Activated naive CD8-positive, alpha-beta T cell treated with anti-CD3 and anti-CD28 coated beads, Interleukin-2, amount 50 U/mL, for 24 hours (primary cell): ENCODE results near the gene CLCN4.
A peak's percentile ranks its signal among the peaks of the same experiment; 100 is the strongest.

Experiments
- ATAC-seq: fragments of 150-1000 bp; cut with Tn5 transposase; one replicate; pipeline ENCODE4 v1.10.0; 2021
- DNase-seq: peaks from one replicate; pipeline ENCODE4 v3.0.0; 2021
- H3K27ac Mint-ChIP-seq: one replicate; pipeline ENCODE4 v1.8.0; 2021; ENCODE audit warnings: mild to moderate bottlenecking, mixed read lengths
- H3K27me3 Mint-ChIP-seq: one replicate; pipeline ENCODE4 v1.8.0; 2021; ENCODE audit warnings: mixed read lengths
- H3K36me3 Mint-ChIP-seq: one replicate; pipeline ENCODE4 v1.8.0; 2021; ENCODE audit warnings: low read depth, mixed read lengths
- H3K4me1 Mint-ChIP-seq: one replicate; pipeline ENCODE4 v1.8.0; 2021; ENCODE audit warnings: mixed read lengths
- H3K4me3 Mint-ChIP-seq: one replicate; pipeline ENCODE4 v1.8.0; 2021; ENCODE audit warnings: mild to moderate bottlenecking, moderate library complexity, mixed read lengths
- H3K9me3 Mint-ChIP-seq: one replicate; pipeline ENCODE4 v1.8.0; 2021; ENCODE audit warnings: mixed read lengths

Gene CLCN4

GRCh38 chrX:10243106-10243505 is 86.3 kb downstream of the CLCN4 start:
- H3K36me3 Mint-ChIP-seq = no peaks in the 10 kb centered on the region
- H3K9me3 Mint-ChIP-seq = no peaks in the 10 kb centered on the region
- ATAC-seq = no peak
- no peaks in the 10 kb centered on the region for H3K27me3 Mint-ChIP-seq
- H3K4me1 Mint-ChIP-seq = no peaks in the 10 kb centered on the region
- no peak overlapping the region for H3K4me3 Mint-ChIP-seq
- no peak overlapping the region for H3K27ac Mint-ChIP-seq
- no peak for DNase-seq

- no peak overlapping the region for H3K4me3 Mint-ChIP-seq
- H3K27ac Mint-ChIP-seq = no peak overlapping the region
- H3K27me3 Mint-ChIP-seq = no peaks in the 10 kb centered on the region
- ATAC-seq (no peak), DNase-seq (no peak)
- no peaks in the 10 kb centered on the region for H3K36me3 Mint-ChIP-seq
- no peaks in the 10 kb centered on the region for H3K4me1 Mint-ChIP-seq
- no peaks in the 10 kb centered on the region for H3K9me3 Mint-ChIP-seq
Observed at GRCh38 chrX:10244915-10245622, 88.3 kb downstream of the CLCN4 start.

- DNase-seq (no peak), ATAC-seq (no peak)
- Mint-ChIP-seq H3K4me1 (no peaks in the 10 kb centered on the region), H3K9me3 (no peaks in the 10 kb centered on the region), H3K36me3 (no peaks in the 10 kb centered on the region), H3K27me3 (no peaks in the 10 kb centered on the region), H3K4me3 (no peak overlapping the region), H3K27ac (no peak overlapping the region)
Observed at GRCh38 chrX:10245886-10246285, 89.1 kb downstream of the CLCN4 start.

GRCh38 chrX:10246297-10246696 is 89.5 kb downstream of the CLCN4 start:
- Mint-ChIP-seq H3K4me3 (no peak overlapping the region), H3K27ac (no peak overlapping the region), H3K36me3 (no peaks in the 10 kb centered on the region), H3K27me3 (no peaks in the 10 kb centered on the region), H3K9me3 (no peaks in the 10 kb centered on the region), H3K4me1 (no peaks in the 10 kb centered on the region)
- ATAC-seq (no peak), DNase-seq (no peak)

GRCh38 chrX:10246846-10247245 is 90.1 kb downstream of the CLCN4 start:
- ATAC-seq = no peak
- DNase-seq = no peak
- Mint-ChIP-seq H3K4me1 (no peaks in the 10 kb centered on the region), H3K4me3 (no peak overlapping the region), H3K27me3 (no peaks in the 10 kb centered on the region), H3K36me3 (no peaks in the 10 kb centered on the region), H3K27ac (no peak overlapping the region), H3K9me3 (no peaks in the 10 kb centered on the region)

GRCh38 chrX:10254739-10255138 is 98.0 kb downstream of the CLCN4 start:
- Mint-ChIP-seq H3K27ac (no peak overlapping the region), H3K27me3 (no peaks in the 10 kb centered on the region), H3K4me3 (no peak overlapping the region), H3K36me3 (no peaks in the 10 kb centered on the region), H3K4me1 (no peaks in the 10 kb centered on the region), H3K9me3 (no peaks in the 10 kb centered on the region)
- ATAC-seq (no peak), DNase-seq (no peak)

GRCh38 chrX:10259716-10260115 is 102.9 kb downstream of the CLCN4 start:
- H3K36me3 Mint-ChIP-seq = no peaks in the 10 kb centered on the region
- H3K9me3 Mint-ChIP-seq = no peaks in the 10 kb centered on the region
- no peak overlapping the region for H3K27ac Mint-ChIP-seq
- ATAC-seq (no peak), DNase-seq (no peak)
- H3K4me1 Mint-ChIP-seq = no peaks in the 10 kb centered on the region
- no peaks in the 10 kb centered on the region for H3K27me3 Mint-ChIP-seq
- H3K4me3 Mint-ChIP-seq = no peak overlapping the region

GRCh38 chrX:10265775-10266174 is 109.0 kb downstream of the CLCN4 start:
- Mint-ChIP-seq H3K27ac (no peak overlapping the region), H3K9me3 (no peaks in the 10 kb centered on the region), H3K27me3 (no peaks in the 10 kb centered on the region), H3K4me1 (no peaks in the 10 kb centered on the region), H3K36me3 (no peaks in the 10 kb centered on the region), H3K4me3 (no peak overlapping the region)
- ATAC-seq (peak; percentile 80), DNase-seq (no peak)

- no peaks in the 10 kb centered on the region for H3K9me3 Mint-ChIP-seq
- no peak for DNase-seq
- no peak overlapping the region for H3K4me3 Mint-ChIP-seq
- no peak overlapping the region for H3K27ac Mint-ChIP-seq
- peaks cover 2% of the 10 kb centered on the region for H3K27me3 Mint-ChIP-seq
- H3K36me3 Mint-ChIP-seq = no peaks in the 10 kb centered on the region
- ATAC-seq = no peak
- H3K4me1 Mint-ChIP-seq = no peaks in the 10 kb centered on the region
Observed at GRCh38 chrX:10278716-10279115, 121.9 kb downstream of the CLCN4 start.

- Mint-ChIP-seq H3K36me3 (no peaks in the 10 kb centered on the region), H3K9me3 (no peaks in the 10 kb centered on the region), H3K27ac (no peak overlapping the region), H3K27me3 (peaks cover 2% of the 10 kb centered on the region), H3K4me1 (no peaks in the 10 kb centered on the region), H3K4me3 (no peak overlapping the region)
- no peak for ATAC-seq
- no peak for DNase-seq
Observed at GRCh38 chrX:10280071-10280470, 123.3 kb downstream of the CLCN4 start.

GRCh38 chrX:10282490-10282889 is 125.7 kb downstream of the CLCN4 start:
- Mint-ChIP-seq H3K27me3 (no peaks in the 10 kb centered on the region), H3K36me3 (no peaks in the 10 kb centered on the region), H3K27ac (no peak overlapping the region), H3K9me3 (no peaks in the 10 kb centered on the region), H3K4me3 (no peak overlapping the region), H3K4me1 (no peaks in the 10 kb centered on the region)
- DNase-seq (no peak), ATAC-seq (no peak)

GRCh38 chrX:10286195-10286594 is 129.4 kb downstream of the CLCN4 start:
- Mint-ChIP-seq H3K9me3 (no peaks in the 10 kb centered on the region), H3K36me3 (no peaks in the 10 kb centered on the region), H3K4me3 (no peak overlapping the region), H3K27ac (no peak overlapping the region), H3K27me3 (no peaks in the 10 kb centered on the region), H3K4me1 (no peaks in the 10 kb centered on the region)
- DNase-seq (no peak), ATAC-seq (no peak)
